Transverse colon (tissue), 4 donors: Measurements from ENCODE around the gene WDR83. TPM values are rescaled to one million over a fixed set of nuclear protein-coding genes. Genes with fewer than 3 reads are reported as not detected.

ENCODE experiments used
- DNase-seq: peaks from one replicate; pipeline ENCODE4 v3.0.0-alpha.2; 2019
- H3K27ac ChIP-seq, 4 donors: fragments of 200-600 bp; sonication (generic); 2 replicates each; pipeline ENCODE4 v1.5.1; 2016 to 2018; ENCODE audit warnings: inconsistent platforms in 4 of 4
- H3K27me3 ChIP-seq: fragments of 200-600 bp; sonication (generic); 2 replicates; pipeline ENCODE4 v1.5.1; 2017; ENCODE audit warnings: inconsistent platforms
- H3K36me3 ChIP-seq, 4 donors: fragments of 200-600 bp; sonication (generic); 2 replicates each; pipeline ENCODE4 v1.5.1; 2017 to 2019; ENCODE audit warnings: inconsistent platforms in 4 of 4
- H3K4me1 ChIP-seq, 4 donors: fragments of 200-600 bp; sonication (generic); 2 replicates each; pipeline ENCODE4 v1.5.1; 2017 to 2020; ENCODE audit warnings: inconsistent platforms in 4 of 4
- H3K4me3 ChIP-seq, 4 donors: fragments of 200-600 bp; sonication (generic); 1 replicate in 1 of 4; 2 replicates in 3 of 4; pipeline versions ENCODE4 v1.5.1 to v1.6.1; 2017 to 2019; ENCODE audit warnings: inconsistent platforms in 4 of 4
- H3K9me3 ChIP-seq, 2 donors: fragments of 200-600 bp; sonication (generic); 2 replicates each; pipeline ENCODE4 v1.5.1; 2017 to 2019; ENCODE audit warnings: inconsistent platforms in 2 of 2
- CTCF ChIP-seq, 5 experiments: fragments of 200-600 bp in 3 of 5; fragments of 450-650 bp in 2 of 5; sonication (generic) in 3 of 5; IDR thresholded peaks; 1 replicate in 2 of 5; 2 replicates in 3 of 5; pipeline ENCODE4 v1.5.1; 2016 to 2017; ENCODE audit warnings: antibody characterized with exemption in 5 of 5, inconsistent platforms in 3 of 5, mild to moderate bottlenecking in 2 of 5, moderate library complexity in 1 of 5
- EP300 ChIP-seq: sonication (generic); formaldehyde crosslinking; IDR thresholded peaks from one replicate; pipeline ENCODE4 v1.6.1; 2017; ENCODE audit warnings: antibody characterized with exemption, low read depth
- POLR2A ChIP-seq: fragments of 450-650 bp; IDR thresholded peaks from one replicate; pipeline ENCODE4 v1.6.1; 2016; ENCODE audit warnings: antibody characterized with exemption, mild to moderate bottlenecking, moderate library complexity
- POLR2AphosphoS5 ChIP-seq, 3 donors: sonication (generic); formaldehyde crosslinking; IDR thresholded peaks; one replicate each; pipeline ENCODE4 v1.6.1; 2016; ENCODE audit warnings: antibody characterized with exemption in 3 of 3
- WGBS, 2 donors: methylation state at CpG; one replicate each; pipeline ENCODE4 v1.1.5; 2018; ENCODE audit warnings: low coverage in 1 of 2; 5-methylcytosine and 5-hydroxymethylcytosine counted together
- in situ Hi-C, 4 donors: fragments of 200-750 bp; cut with MboI; loops; one replicate each; pipeline versions ENCODE4 v1.15.0 to v1.15.1; 2017; ENCODE audit warnings: low sequenced_read_pairs in 3 of 4, low pct_ligation_motif_present in 1 of 4, low pct_unique_long_range_greater_than_20kb in 1 of 4
- intact Hi-C: fragments of 100-400 bp; cut with DNase I; formaldehyde crosslinking; loops from one replicate; pipeline ENCODE4 v1.15.1; 2023; ENCODE audit warnings: low total_unique reads
- total RNA-seq, 4 donors: library from RNA; depleted of rRNA; stranded (reverse); fragments of >200 nt; gene quantifications; one replicate each; pipeline ENCODE4 v1.1.0, GENCODE V29; 2016

The WDR83 gene
- total RNA-seq, 4 donors from 2014 or later: 7.6 to 36.3 (median 9.4) TPM; not detected in 1

DNA sequence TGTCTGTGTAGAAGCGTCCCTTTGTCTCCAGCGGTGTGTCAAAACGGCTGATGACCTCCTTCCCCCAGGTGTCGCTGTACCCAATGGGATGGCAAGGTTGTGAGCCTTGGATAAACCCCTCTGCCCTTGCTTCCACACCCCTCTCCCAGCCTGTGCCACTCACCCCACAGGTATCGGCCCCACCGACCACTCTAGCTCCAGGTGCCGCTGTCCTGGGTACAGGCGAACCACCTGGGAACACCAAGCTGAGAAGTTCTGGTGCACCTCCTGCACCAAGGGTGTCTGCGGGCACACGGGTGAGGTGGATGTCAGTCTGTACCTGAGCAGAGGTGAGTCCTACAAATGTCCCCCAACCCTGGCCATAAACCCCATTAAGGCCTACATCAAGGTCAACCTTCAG is 16.7 kb upstream of the WDR83 start:
- in situ Hi-C loops: no loop called here
- no peak for DNase-seq
- 95% methylated on average over 10 of the region's 10 CpGs; no CpG with 5 or more reads in 1 of the 2 donors for WGBS, 2 donors
- H3K27ac ChIP-seq: no peak overlapping the region
- TF ChIP-seq POLR2A (no peak), EP300 (no peak), POLR2AphosphoS5 (IDR thresholded peaks at IDR 0.05) (no peak), CTCF (IDR thresholded peaks at IDR 0.05) (no peak)
- no peak overlapping the region for H3K4me3 ChIP-seq
- H3K27me3 ChIP-seq: no peaks in the 10 kb centered on the region
- H3K36me3 ChIP-seq: peaks cover 0 to 5% (median under 1%) of the 10 kb centered on the region in 4 donors
- no peaks in the 10 kb centered on the region for H3K9me3 ChIP-seq
- peaks cover 3 to 11% (median 9%) of the 10 kb centered on the region in 4 donors for H3K4me1 ChIP-seq
- intact Hi-C loops: no loop called here

- peaks cover 3 to 11% (median 9%) of the 10 kb centered on the region in 4 donors for H3K4me1 ChIP-seq
- no peak overlapping the region for H3K27ac ChIP-seq
- no peak overlapping the region for H3K4me3 ChIP-seq
- in situ Hi-C loops (no loop called here), intact Hi-C loops (no loop called here)
- peaks cover 0 to 9% (median 2%) of the 10 kb centered on the region in 4 donors for H3K36me3 ChIP-seq
- DNase-seq: no peak
- TF ChIP-seq POLR2A (no peak), EP300 (no peak), CTCF (IDR thresholded peaks at IDR 0.05) (no peak), POLR2AphosphoS5 (IDR thresholded peaks at IDR 0.05) (no peak)
- 76 to 96% methylated on average over 2 to 6 of the region's 6 CpGs for WGBS, 2 donors
- H3K27me3 ChIP-seq: no peaks in the 10 kb centered on the region
- H3K9me3 ChIP-seq: no peaks in the 10 kb centered on the region
Measured at GRCh38 chr19:12652219-12652618, 14.4 kb upstream of the WDR83 start.

- WGBS, 2 donors: 96 to 100% methylated on average over 1 to 8 of the region's 8 CpGs
Measured at GRCh38 chr19:12655546-12655945, 11.1 kb upstream of the WDR83 start.

GRCh38 chr19:12656899-12657571 is 9.6 kb upstream of the WDR83 start:
- Histone ChIP-seq H3K9me3 (no peaks in the 10 kb centered on the region), H3K36me3 (peaks cover 0 to 17% (median 8%) of the 10 kb centered on the region in 4 donors), H3K4me3 (no peak overlapping the region), H3K27ac (no peak overlapping the region), H3K4me1 (no peaks in the 10 kb centered on the region), H3K27me3 (no peaks in the 10 kb centered on the region)
- DNase-seq: no peak
- intact Hi-C loops: no loop called here
- TF ChIP-seq CTCF (IDR thresholded peaks at IDR 0.05): no peak
- TF ChIP-seq POLR2AphosphoS5 (IDR thresholded peaks at IDR 0.05): no peak
- in situ Hi-C loops: no loop called here
- 88 to 100% methylated on average over 6 to 50 of the region's 50 CpGs for WGBS, 2 donors

More at GRCh38 chr19:12655546-12655945, 11.1 kb upstream of the WDR83 start:
- H3K27me3 ChIP-seq: no peaks in the 10 kb centered on the region
- intact Hi-C loops (no loop called here), in situ Hi-C loops (no loop called here)
- H3K36me3 ChIP-seq: peaks cover 0 to 15% (median 6%) of the 10 kb centered on the region in 4 donors
- TF ChIP-seq EP300: no peak
- no peak for TF ChIP-seq POLR2AphosphoS5 (IDR thresholded peaks at IDR 0.05)
- TF ChIP-seq CTCF (IDR thresholded peaks at IDR 0.05): no peak
- no peak for TF ChIP-seq POLR2A
- no peak overlapping the region for H3K27ac ChIP-seq
- H3K4me1 ChIP-seq: no peaks in the 10 kb centered on the region
- no peaks in the 10 kb centered on the region for H3K9me3 ChIP-seq
- H3K4me3 ChIP-seq: no peak overlapping the region
- DNase-seq: no peak
